Measurements from ENCODE around the gene ARPP19.
"Not testable (repeated sequence)": the region's sequence is repeated elsewhere in the genome, so short reads cannot be mapped to it uniquely, and the experiment has no call there.

ARPP19 gene

GRCh38 chr15:52546031-52546751 is 22.6 kb downstream of the ARPP19 start:
- no peak for DNase-seq

GRCh38 chr15:52540374-52541012 is 28.3 kb downstream of the ARPP19 start:
- DNase-seq, result no peak

DNA sequence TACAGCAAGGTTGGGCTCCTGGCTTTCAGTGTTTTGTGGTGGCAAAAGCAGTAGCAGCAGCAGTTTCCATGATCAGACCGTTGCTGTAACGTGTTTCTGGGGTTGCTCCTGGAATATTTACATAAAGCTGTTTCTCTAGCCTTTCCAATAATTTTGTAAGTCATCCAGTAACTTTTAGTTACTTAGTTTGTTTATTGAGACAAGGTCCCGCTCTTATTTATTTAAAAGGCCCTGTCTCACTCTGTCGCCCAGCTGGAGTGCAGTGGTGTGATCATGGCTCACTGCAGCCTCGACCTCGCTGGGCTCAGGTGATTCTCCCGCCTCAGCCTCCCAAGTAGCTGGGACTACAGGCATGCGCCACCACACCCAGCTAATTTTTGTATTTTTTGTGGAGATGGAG is 31.4 kb downstream of the ARPP19 start:
- DNase-seq, result no peak

- DNase-seq, result no peak
Measured at GRCh38 chr15:52532427-52532826, 36.4 kb downstream of the ARPP19 start.

GRCh38 chr15:52529940-52530339 is 38.9 kb downstream of the ARPP19 start:
- no peak for DNase-seq

DNA sequence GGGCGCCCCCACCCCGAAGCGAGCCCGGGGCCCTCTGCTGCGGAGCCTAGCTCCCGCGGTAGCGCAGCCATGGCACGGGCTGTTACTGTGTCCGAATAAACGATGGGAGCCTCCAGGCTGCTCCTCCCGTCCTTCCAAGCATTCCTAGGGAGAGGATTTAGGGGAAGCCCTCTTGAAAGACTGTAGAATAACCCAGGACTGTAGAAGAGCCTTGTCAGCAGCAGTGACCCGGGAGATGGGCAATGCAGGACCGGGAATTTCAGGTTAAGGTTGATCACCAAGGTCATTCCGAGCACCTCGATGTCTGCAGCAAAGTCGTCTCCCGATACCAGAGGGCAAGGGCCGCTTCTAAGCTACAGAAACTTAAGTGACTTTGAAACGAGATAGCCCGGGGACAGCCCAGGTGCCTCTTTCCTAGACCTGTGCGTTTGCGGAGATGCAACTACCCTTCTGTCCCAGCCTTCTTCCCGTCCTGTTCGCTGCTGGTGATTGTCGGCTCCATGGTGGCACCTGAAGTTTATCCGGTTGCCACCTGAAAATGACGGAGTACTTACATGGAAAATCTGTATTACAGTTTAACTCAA is 39.4 kb downstream of the ARPP19 start:
- DNase-seq, result no peak

GRCh38 chr15:52528564-52529340 is 40.1 kb downstream of the ARPP19 start, which contains the start of gene MYO5A:
Gene MYO5A, minus strand, starts transcription at chr15:52528880. Its CDS starts 74 bp downstream, at chr15:52528806.
- peak; percentile 51 for DNase-seq

- no peak for DNase-seq
Measured at GRCh38 chr15:52527911-52528563, 40.8 kb downstream of the ARPP19 start.

- DNase-seq, result no peak
Measured at GRCh38 chr15:52527196-52527910, 41.5 kb downstream of the ARPP19 start.

DNA sequence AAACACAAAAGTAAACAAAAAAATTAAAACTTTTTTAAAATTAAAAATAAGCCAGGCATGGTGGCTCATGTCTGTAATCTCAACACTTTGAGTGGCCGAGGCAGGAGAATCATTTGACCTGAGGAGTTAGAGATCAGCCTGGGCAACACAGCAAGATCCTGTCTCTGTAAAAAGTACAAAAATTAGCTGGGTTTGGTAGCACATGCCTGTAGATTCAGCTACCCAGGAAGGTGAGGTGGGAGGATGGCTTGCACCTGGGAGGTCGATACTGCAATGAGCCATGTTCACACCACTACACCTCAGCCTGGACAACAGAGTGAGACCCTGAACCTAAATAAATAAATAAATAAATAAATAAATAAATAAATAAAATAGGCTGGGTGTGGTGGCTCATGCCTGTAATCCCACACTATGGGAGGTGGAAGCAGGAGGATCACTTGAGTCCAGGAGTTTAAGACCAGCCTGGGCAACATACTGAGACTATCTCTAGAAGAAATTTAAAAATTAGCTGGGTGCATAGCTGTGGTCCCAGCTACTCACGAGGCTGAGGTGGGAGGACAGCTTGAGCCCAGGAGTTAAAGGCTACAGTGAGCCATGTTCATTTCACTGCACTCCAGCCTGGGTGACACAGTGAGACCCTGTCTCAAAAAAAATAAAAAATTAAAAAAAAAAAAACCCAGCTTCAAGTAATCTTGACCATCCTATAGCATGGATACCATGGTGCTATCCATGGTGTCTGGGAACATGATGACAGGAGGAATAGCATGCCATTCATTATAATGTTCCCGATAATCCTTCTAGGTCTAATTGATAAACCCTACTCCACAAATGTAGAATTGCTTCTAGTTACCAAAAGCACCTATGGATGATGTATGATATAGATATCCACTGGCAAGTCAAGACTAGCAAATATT is 44.4 kb downstream of the ARPP19 start:
- no peak for DNase-seq

GRCh38 chr15:52523647-52524046 is 45.2 kb downstream of the ARPP19 start:
- no peak for DNase-seq

DNA sequence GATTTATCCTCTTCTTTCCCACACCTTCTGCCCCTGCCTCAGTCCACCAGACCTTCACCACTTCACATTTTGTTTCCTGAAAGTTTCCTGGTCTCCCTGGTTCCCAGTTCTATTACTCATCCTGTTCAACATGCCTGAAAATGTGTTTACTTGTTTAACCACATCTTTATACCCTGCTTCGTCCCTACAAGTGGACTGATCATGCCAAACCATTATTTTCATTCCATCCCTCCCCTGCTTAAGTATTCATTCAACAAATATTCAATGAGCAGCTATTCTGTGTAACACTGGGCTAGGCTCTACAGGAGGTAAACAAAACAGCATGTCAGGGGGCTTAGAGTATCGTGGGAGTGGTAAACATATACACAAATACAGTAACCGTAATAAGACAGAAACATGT is 45.6 kb downstream of the ARPP19 start:
- no peak for DNase-seq

- no peak for DNase-seq
Measured at GRCh38 chr15:52521682-52522081, 47.1 kb downstream of the ARPP19 start.

DNA sequence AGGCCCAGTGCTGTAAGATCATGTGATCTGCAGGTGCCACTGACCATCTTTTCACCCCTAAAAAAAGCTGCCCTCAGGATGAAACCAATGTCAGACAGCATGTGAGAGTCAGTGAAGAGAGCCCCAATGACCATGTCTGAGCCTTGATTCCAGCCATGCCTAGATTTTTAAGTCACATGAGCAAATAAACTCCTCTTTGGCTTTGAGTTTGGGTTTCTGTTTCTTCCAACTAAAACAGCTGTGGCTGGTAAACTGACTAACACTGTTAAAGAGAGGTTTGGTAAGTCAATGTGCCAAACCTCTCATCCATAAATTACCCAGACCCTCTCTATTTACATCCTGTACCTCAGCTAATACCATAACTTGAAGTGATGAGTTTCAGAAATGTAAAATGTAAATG is 48.4 kb downstream of the ARPP19 start:
- DNase-seq, result no peak

- DNase-seq, result no peak
Measured at GRCh38 chr15:52518487-52519371, 50.1 kb downstream of the ARPP19 start.

GRCh38 chr15:52517014-52517413 is 51.8 kb downstream of the ARPP19 start:
- DNase-seq, result no peak

DNA sequence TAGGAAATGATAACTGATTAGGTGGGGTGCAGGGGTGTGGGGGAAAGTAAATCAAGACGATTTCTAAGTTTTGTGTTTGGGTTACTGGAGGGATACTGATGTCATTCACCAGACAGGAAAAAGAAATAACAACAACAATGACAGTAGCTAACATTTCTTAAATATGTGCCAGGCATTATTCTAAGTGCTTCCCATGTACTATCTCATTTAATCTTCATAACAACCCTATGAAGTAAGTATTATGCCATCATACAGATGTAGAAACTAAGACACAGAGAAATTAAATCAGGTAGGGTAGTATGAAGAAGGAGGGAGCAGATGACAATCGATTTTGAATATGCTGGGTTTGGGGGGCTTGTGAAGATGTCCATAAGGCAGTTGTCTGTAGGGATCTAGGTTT is 53.5 kb downstream of the ARPP19 start:
- DNase-seq, result no peak

DNA sequence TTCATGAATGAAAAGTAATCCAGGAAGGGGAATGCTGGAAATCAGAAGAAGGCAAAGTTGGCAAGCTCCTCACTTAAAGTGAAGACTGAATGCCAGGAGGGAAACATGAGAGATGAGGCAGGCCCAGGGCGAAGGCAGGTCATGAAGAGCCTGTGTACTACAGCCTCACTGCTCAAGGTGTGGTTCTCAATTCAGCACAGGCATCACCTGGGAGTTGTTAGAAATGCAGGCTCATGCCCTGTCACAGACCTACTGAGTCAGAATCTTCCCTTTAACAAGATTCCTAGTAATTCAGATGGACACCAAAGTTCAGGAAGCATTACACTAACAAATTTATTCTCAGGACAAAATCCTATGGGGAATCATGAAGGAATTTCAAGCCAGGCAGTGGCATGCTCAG is 54.3 kb downstream of the ARPP19 start:
- DNase-seq, result no peak

DNA sequence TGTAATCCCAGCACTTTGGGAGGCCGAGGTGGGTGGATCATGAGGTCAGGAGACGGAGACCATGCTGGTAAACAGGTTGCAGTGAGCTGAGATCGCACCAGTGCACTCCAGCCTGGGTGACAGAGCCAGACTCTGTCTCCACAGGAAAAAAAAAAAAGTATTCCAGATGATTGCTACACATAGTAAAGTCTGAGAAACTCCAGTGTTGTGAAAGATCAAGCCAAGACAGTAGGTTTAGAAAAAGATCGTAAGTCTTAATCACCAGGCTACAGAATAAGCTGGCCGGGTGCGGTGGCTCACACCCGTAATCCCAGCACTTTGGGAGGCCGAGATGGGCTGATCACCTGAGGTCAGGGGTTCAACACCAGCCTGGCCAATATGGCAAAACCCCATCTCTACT is 56.0 kb downstream of the ARPP19 start:
- not testable (repeated sequence) for DNase-seq

- DNase-seq, result no peak
Measured at GRCh38 chr15:52511084-52511483, 57.7 kb downstream of the ARPP19 start.
